GM19023 (cell line): Measurements from ENCODE around the gene HOXA10.

Source experiments
- ATAC-seq: cut with Tn5 transposase; IDR thresholded peaks from one replicate; pipeline ENCODE4 v1.9.1; 2021; ENCODE audit warnings: mild to moderate bottlenecking, moderate library complexity; ENCODE audit not compliant: unreplicated experiment

The HOXA10 gene

DNA sequence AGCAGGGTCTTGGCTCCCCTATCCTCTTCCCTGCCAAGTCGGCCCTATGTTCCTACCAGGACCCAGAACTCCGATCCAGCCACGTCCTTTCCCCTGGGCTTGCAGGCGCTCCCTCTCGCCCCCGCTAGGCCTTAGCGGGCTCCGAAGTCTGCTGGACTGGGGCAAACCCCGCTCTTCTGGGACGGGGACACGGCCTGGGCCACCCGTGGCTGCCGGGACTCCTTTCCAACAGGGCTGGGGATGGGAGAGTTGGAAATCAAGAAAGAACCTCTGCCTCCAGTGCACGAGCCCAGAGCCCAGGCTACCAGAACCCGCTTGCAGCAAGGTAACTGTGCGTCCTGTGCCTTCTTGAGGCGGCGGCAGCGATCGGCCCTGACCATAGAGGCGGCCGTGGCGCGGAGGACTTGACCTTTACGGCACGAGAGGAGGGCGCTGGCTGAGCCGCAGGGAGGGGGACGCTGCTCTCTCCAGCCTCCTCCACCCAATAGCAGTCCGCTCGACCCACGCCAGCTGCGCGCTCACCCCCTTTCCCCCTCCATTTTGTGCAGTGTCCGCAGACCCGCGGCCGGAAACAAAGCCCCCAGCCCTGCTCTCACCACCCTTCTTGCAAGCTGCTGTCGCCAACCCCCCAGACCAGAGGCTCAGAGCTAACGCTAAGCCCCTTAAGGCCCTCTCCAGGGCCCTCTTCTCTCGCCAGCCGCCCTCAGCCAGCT, 17.9 kb upstream of the HOXA10 start:
- no peak for ATAC-seq

- no peak for ATAC-seq
These were observed 17.1 kb upstream of the HOXA10 start for GRCh38 chr7:27191161-27191731.

DNA sequence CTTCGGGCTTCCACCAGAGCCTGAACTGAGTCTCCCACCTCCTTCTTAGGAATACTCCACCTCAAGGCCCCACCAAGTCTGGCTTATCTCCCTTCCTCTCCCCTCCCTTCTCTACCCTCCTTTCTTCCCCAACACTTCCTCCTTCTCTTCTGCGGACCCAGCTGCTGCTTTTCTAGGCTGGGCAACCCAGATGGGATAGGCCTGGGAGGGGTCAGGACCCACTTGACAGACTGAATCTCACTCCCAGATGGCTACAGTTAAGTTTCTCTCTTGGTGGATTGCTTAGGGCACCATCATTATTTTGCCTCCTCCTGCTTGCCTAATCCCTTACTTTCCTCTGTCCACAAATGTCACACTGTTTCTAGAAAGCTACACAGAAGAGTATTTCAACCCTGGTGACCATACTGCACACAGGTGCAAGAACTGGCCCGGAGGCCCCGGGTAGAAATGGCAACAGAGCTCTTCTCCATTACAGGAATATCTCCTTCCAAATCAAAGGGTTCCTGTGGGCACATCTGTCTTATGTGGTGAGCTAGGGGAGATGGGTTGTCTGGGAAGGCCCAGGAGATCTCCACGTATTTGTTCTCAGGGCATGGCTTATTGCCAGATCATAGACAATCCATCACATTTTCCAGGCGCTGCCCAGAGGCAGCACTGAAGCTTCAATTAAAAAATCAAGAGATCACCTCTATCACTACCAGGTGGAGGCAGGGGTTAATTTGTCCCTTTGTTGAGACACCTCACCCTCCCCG, 16.1 kb upstream of the HOXA10 start:
- no peak for ATAC-seq

DNA sequence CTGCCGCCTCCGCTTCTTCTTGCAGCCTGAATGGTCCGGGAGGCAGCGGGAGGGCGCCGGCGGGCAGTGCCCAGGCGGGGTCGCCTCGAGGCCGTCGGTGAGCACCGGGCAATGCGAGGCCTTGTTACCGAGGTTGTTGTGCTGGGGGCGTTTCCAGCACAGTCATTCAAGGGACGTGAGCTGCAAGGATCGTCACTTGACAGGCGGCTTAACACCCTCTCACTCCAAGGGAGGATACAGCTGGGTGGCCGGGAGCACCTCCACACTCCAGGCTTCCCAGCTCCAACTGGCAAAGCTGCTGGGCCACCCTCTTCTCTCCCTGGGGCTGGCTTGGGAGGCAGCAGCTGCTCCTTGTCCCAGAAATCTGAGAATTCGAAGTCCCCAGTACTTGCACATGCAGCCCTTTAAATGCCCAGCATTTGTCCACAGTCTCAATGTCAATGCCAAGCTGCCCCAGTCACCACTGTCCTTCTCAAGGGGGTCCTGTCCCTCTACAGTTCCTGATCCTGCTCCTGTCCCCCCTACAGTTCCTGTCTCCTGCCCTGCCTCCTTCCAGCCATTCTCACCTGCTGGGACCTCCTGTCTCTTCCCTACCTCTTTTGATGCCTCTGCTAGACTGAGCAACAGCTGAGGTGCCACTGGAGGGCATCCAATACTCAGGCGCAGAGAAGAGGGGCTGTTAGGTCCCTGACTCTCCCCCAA, 15.3 kb upstream of the HOXA10 start:
- no peak for ATAC-seq

DNA sequence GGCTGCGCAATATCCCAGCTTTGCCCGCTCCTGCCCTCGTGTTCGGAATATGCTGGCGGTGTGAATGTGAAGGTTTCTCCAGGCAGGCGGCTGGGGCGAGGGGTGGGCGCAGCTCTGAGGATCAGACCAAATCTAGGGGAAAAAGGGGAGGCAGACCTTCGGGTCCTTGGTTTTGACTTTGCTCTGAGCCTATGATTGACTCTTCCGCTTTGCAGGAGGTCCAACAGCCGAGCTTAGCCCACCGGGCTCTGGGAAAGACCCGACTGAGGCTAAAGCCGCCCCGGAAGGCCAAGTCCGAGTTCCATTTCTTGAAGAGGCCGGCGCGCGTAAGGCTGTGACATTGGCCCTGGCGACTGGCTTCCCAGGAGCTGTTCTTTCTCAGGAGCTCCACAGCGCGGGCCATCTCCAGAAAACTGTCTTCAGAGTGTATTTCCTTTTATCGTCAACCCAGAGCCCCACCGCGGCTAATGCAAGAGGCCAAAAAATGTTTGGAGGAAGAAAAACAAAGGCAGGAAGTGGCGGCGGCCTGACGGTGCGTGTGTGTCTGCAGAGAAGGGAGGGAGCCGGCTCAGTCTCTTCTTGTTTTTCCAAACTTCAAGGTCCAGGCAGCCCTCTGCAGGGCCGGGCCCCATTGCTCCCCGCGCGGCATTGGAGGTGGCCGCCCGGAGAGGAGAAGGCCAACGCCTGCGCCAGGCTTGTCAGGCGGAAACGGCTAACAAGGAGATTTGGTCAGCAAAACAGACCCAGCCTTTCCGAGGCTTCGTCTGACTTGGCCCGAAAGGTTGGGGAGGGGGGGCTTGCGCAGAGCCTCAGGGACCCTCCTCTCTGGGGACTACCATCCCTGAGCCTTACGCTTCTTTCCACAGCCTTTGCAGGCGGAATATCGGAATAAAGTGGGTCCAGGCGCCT, 14.5 kb upstream of the HOXA10 start:
- no peak for ATAC-seq

DNA sequence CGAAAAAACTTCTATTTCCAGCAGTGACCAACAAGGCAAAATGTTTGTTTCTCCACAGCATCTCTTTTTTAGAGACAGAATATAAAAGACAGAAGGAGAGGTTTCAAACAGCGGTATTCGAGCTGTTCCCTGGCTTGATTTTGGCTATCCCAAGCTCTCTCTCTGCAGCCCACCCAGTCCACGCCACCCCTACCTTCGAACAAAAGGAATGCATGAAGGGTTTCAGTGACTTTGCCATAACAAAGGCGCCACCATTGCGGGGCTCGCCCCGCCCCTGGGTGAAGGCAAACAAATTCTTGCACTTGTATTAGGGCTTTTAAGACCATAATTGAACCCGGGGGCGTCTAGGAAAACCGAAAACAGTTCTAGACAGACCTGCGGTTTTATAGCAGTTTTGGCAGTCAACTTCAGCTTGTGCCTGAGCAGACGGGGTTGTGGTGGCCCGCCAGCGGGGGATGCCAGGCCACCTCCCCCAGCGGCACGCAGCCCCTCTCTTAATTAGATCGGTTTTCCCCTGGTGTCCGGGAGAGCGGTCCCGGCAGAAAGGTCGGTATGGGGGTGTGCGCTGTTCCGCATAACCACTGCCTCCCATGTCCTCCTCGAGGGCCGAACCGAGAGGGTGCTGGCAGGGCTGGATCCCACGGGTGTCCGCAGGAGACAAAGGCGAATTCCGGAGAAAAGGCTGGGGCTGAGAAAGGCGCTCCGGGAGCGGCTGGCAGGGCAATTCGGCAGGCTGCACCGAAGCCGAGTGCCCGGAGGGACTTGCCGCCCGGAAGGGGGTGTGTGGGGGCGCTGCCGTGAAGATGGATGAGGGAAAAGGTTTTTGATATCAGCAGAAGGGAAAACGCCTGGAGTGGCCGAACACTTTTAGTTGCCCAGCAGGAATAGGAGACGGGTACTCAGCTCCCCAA, 13.6 kb upstream of the HOXA10 start:
- no peak for ATAC-seq

DNA sequence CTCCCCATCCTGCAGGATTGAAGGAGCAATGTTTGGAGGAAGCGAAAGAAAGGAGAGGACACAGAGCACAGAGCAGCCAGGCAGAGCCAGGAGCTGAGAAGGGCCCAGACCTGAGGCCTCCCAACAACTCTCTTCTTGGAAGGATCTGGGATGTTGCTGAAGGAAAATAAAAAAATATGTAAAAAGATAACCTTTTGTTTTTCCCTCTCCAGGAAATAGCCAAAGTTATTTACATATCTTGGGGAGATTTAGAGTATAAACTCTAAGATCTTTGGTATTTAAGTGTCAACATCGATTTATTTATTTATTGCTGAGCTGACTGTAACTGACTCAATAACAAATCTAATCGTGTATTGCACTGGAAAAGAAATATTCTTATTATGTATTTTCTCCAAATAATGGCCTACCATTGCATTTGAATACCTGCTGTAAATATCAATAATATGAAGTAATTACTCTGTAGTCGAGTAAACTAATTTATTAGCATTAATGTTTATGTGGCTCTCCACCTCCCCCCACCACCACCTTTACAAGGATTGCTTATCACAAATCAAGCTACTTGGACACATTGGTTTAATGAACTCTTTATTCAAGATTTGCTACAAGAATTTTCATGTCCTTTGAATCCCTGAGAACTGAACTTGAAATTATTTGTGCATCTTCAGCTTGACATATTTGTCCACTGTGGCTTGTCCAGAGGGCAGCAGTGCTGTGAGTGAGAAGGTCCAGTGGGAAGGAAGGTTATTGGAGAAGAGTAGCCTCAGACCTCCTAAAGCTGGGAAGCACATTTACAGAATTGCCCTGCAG, 12.8 kb upstream of the HOXA10 start:
- ATAC-seq: no peak

- ATAC-seq: no peak
These were observed 11.9 kb upstream of the HOXA10 start for GRCh38 chr7:27185854-27186667.

GRCh38 chr7:27185013-27185853, 11.1 kb upstream of the HOXA10 start, which contains the start of gene HOXA11:
TSS of gene HOXA11 (minus strand) at chr7:27185232. CDS start at chr7:27185144, 88 bp downstream.
- no peak for ATAC-seq

- no peak for ATAC-seq
These were observed 10.4 kb upstream of the HOXA10 start for GRCh38 chr7:27184337-27185012.

DNA sequence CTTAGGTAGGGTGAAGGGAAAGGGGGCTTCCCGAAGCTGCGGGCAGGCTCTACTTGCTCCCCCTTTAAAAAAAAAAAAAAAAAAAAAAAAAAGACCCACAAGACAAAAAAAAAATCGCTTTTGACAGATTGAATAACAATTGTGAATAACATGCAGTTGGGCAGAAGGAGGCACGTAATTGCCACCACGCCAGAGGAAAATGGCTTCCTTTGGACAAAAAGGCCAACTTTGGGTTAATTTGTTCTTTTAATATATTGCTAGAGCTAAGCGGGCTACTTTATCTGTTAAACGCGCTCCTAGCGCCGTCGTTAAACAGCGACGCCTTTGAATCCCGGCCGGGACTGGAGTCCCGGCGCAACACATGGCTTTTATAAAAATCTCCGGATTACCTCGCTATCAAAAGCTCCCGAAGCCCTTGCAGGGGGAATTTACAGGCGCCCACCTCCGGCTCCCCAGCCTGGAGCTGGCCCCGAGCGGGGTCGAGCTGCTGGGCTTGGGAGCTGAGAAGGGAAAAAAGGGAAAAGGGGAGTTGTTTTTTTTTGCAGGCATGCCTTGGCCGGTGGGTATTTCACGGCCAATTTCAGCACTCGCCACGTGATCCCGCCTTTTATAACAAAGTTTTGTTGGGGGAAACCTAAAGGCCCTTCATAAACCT, 9.7 kb upstream of the HOXA10 start:
- ATAC-seq: no peak

DNA sequence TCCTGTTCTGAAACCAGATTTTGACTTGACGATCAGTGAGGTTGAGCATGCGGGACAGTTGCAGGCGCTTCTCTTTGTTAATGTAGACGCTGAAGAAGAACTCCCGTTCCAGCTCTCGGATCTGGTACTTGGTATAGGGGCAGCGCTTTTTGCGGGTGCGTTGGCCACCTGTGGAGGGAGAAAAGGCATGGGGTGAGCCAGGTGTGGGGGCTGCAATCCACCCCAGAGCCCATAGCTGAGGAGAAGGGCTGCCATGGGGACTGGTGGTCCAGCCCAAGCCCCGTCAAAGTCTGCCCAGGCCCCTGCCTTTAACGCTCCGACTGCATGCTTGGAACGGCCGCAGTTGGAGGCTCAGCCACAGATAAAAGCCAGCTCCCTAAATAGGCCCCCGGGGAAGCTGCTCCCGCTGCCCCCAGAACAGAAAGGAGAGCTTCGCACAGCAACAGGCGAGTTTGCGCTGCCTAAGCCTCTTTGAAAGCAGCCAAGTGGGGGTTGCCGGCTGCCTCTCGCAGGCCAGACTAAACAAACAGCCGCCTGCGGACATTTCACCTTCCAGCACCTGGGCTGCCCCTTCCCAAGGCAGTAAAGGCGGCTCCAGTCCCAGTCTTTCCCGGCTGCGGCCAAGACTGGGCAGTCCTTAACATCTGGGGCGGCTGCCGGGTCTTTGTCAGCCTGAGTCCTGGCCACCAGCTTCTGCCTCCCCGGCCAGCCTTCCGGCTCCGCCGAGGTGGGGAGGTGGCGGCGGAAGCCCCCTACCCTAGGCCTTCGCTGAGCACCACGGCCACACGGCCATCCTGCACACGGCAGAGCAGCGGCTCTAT, 9.0 kb upstream of the HOXA10 start:
- ATAC-seq: no peak

GRCh38 chr7:27182285-27182841, 8.2 kb upstream of the HOXA10 start:
- no peak for ATAC-seq

DNA sequence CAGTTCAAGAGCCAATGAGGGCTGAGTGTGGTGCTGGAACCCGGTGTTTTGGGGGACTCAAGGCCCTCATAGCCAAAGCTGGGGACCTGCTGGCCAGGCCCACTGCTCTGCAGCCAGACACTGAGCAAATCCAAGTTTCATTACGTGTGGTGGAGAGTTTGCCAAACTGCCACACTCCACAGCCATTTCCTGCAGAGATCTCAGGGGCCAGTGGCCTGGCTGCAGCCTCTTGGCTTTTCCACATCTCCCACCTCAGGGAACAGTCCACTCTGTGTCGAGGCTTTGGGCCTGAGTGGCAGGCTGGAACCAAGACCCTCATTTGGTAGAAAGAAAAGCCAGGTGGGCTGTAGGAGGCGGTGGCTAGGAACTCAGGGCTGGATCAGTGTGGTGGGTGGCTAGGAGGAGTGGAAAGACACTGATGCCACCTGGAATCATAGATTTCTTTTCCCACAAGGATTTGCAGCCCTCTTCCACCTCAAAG, 7.7 kb upstream of the HOXA10 start:
- no peak for ATAC-seq
